HS-27A (cell line): ENCODE results near the gene ATL3.
"Not testable (repeated sequence)": the region's sequence is repeated elsewhere in the genome, so short reads cannot be mapped to it uniquely, and the experiment has no call there.

Experiments used
- DNase-seq: peaks from one replicate; pipeline ENCODE4 v3.0.0-alpha.2; 2012; ENCODE audit warnings: low read depth, missing footprints

The ATL3 gene

DNA sequence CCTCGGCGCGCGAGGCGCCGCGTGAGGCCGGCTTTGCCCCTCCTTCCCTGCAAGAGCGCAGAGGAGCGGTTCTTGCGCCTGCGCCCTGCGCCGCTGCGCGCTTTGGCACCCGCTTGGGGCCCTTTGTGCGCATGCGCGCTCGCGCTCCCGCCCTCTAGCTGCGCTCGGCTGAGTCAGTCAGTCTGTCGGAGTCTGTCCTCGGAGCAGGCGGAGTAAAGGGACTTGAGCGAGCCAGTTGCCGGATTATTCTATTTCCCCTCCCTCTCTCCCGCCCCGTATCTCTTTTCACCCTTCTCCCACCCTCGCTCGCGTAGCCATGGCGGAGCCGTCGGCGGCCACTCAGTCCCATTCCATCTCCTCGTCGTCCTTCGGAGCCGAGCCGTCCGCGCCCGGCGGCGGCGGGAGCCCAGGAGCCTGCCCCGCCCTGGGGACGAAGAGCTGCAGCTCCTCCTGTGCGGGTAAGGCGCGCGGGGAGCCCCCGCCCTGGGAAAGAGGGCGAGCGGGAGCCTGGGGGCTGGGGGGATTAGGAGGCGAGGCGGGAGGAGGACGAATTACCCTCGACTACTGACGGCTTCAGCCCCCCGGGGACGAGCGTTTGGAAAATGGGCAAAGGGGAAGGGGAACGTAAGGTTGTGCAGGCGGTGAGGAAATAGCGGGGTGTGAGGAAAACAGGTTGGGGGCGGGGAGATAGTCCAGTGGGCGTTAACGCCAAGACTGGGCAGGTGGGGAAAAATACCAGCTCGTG lies 10.3 kb upstream of the ATL3 start, which contains the start of gene RTN3:
TSS of gene RTN3 (plus strand) at position 180 of the 745 bp plus-strand sequence. CDS start at position 317, 137 bp downstream.
- DNase-seq = peak; percentile 98

DNA sequence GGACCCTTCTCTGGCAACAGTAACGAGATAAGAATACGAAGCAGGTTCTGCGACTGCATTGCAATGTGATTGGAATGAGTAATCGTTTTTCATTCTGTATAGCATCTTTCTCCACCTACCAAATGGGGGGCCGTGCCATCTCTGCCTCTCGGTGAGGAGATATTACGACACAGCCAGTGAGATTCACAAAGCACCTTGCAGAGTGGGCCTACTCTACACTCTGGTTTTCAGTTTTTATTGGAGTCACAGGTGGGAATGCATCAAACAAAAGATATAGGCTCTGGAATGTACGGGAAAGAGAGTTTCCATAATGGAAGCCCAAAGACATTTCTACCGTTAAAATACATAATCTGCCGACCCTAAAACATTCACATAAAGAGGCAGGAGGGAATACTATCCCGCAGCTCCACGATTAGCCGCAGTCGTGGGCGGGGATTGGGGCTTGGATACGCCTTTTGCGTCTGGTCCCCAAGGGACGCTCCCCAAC lies 9.7 kb upstream of the ATL3 start:
- DNase-seq = no peak

DNA sequence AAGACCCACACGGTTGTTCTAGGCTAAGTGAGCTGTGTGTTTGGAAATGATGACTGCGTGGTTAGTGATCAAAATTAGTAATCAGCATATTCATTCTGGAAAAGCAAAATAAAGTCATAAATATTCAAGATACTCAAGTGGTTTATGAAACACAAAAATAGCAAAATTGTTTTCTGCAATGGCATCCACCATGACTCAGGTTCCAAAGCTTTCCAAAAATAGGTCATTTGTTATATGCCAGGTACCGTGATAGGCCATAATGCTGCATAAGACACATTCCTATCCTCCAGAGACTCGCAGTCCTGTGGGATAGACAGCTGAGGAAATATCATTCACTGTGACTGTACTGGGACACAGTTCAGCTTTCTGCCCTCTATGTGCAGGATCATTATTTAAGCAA lies 2.4 kb upstream of the ATL3 start:
- DNase-seq = no peak

DNA sequence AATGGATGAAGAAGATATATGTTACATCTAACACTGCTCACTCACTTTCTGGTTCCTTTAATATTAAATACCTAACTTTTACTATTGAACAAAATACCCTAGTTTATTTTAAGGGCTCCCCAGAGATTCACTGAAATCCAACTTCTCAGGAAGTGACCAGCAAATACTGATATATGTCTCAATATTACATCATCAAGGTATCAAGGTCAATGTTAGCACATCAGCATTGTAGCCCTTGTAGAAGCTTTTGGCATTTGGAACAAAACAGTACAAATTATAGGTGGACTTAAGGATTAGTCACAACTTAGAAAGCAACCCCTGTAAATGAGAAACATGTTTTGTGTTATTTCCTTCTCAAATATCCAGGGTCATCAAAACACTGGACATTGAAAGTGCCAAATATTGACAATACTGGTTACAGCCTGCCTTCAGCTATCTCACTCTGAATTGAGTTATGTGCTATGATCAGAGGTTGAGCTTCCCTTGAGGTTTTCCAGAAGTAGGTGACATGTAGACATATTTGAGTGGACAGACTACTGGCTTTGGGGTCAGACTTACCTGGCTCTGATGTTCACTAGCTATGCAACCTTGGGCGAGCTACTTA lies 1.9 kb upstream of the ATL3 start:
- no peak for DNase-seq

DNA sequence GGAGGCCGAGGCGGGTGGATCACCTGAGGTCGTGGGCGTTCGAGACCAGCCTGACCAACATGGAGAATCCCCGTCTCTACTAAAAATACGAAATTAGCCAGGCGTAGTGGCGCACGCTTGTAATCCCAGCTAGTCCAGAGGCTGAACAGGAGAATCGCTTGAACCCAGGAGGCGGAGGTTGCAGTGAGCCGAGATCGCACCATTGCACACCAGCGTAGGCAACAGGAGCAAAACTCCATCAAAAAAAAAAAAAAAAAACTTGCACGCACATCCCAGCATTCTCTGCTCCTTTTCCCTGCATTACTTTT lies 934 bp upstream of the ATL3 start:
- DNase-seq = no peak

DNA sequence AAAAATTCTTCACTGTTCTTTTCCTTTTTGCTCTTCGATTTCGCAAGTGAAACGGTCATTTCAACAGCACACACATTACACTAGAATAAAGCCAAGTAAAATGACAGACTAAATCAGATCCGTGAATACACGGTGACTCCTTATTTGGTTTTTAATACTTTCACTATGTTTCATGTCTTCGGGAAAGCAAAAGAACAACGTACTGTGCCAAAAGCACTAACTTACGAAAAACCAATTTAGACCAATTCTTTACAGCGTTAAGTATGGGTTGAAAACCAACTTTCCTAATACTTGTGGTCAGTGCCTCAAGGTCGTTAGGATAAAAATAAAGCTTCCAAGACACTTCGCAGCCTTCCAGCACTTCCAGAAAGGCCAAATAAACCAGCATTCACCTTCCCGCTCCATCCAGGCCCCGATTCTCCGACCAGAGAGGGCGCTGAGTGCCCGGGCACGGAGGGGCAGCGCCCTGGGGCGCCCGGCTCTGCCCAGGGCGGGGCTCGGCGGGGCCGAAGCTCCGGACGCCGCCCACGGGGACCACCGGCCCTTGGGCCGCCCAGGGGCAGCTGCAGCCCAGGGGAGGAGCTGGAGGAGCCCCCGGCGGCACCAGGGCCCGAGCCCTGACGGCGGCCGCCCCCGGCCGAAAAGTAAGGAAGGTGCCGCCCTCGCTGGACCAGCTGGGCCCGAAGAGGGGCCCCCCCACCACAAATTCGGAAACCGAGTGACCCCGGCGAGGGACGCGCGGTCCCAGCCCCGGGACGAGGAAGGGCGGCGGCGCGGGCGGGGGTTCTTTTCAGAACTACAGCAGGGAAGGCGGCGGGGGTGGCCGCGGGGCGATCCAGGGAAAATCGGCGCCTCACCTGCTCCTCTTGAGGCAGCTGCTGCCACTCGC lies 499 bp downstream of the ATL3 start:
- DNase-seq = no peak

DNA sequence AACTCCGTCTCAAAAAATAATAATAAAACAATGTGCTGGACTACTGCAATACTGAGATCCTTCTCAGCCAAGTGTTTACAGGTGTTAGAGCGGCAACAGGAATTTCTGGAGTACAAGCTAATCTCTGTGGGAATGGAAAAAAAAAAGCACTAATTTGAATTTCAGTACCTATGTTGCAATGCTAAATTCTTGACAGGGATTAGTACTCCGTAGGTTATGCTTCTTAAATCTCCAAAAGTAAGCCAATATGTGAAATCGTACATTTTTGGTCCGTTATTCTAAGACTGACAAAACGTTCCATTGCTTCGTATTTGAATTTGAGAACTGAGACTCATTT lies 1.1 kb downstream of the ATL3 start:
- no peak for DNase-seq

DNA sequence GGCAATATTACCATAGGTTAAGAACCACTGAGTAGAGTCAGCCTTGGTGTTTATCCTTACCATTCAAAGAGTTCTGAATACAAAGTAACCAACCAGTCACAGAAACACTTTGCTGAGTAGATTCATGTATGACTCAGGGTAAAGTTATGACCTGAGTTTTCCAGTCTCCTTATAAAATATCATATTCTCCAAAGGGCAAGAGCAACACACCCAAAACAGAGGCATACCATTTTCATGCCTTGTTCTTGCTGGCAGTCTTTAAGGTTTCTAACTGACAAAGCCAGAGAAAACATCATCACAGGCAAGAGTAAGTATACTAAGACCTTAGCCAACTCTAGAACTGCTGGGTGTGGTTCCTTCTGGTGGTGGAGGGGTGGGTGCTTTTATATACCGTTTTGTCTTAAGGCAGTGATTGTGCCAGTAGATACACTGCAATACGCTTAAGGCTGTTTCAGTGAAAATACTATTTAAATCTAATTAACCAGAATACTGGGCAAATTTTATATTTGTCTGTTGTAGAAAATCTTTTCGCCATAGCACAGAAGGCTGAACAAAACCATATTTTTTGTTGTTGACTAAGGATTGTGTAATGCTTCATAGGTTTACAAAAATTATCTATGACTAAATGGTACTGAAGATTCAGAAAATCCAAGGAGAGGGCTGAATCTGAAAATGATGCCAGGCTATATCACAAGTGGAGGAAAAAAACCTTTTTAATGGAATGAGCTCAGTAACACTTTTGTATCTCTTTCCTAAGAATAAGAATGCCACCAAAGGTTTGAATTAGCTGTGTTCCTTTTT lies 3.0 kb downstream of the ATL3 start:
- DNase-seq = peak; percentile 96

DNA sequence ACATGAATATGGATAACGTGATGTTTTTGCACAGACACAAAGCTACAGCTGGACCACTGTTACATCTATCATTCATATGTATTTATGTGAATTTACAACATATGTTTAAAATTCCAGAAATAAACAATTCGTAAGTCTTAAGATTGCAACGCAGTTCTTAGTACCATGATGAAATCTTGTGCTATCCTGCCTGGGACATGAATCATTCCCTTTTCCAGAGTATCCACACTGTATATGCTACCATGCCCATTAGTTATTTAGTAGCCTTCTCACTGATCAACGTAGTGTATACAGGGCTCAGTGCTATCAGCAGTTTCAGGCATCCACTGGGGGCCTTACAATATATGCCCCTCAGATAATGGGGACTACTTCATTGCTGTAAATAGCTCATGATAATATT lies 4.3 kb downstream of the ATL3 start:
- DNase-seq = no peak

DNA sequence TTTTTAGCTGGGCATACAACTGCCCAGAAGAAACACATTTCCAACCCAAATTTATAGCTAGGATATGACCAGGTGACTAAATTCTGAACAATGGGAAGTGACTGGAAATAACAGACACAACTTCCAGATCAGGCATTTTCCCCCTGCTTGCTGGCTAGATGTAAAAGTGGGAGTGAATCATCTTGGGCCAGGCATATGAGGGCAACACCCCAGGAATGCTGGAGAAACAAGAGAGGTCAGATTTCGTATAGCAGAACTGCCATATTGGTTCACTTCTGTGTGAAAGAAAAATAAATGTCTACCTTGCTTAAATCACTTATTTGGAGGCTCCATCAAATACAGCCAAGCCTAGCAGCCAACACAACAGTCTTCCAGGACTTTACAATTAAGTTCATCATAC lies 7.4 kb downstream of the ATL3 start:
- no peak for DNase-seq

DNA sequence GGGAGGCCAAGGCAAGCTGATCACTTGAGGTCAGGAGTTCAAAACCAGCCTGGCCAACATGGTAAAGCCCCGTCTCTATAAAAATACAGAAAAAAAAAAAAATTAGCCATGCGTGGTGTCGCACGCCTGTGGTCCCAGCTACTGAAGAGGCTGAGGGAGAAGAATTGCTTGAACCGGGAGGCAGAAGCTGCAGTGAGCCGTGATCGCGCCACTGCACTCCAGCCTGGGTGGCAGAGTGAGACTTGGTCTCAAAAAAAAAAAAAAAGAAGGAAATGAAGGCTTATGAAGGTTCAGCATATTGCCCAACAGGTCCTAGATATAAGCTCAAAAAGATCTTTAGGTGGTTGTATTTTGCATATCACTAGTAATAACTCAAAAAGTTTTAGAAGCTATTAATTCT lies 10.2 kb downstream of the ATL3 start:
- no peak for DNase-seq

DNA sequence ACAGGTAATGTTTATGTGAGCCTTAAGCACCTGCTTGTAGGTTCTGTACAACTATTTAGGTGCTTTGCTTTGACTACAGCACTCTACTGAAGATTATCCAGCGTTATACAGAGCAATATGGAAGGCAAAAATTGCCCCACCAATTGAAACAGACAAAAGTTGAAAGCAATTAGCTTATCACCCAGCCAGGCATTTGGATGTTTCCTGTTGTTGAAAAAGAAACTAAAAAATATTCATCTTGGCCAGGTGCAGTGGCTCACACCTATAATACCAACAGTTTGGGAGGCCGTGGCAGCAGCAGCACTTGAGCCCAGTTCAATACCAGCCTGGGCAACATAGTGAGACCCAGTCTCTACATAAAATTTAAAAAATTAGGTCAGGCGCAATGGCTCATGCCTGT lies 18.5 kb downstream of the ATL3 start:
- no peak for DNase-seq

DNA sequence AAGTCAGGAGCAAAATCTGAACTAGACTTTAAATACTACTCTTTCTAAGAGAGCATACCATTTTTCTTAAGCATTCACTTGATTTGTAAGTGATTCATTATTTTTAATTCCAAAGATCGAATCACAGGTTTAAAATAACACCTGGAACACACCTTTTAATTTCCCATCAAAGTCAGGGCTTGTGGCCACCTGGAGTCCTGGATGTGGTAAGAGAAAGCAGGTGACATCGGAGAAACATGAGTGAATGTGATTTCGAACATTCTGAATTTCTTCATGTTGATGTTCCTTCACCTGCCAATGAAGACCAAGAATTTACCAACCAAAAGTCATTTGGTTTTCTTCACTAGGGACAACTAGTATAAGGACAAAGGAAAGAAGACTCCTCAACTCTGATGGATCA lies 28.0 kb downstream of the ATL3 start:
- DNase-seq = no peak

DNA sequence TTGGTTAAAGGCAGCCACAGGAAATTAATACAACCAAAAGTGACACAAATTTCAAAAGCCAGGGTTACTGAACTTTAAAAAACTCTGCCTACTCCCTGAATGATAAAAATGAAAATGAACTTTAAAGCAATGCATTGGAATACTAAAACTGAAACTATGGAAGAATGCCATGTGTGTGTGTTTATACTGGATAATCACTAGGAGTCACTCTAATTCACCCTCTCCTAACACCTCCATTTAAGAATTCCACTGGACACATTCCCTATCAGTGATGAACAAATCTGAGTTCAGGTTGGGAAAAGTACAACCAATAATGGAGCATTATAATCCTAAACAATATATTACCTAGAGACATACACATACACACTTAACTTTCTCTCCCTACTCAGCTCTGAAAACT lies 29.4 kb downstream of the ATL3 start:
- DNase-seq = no peak

DNA sequence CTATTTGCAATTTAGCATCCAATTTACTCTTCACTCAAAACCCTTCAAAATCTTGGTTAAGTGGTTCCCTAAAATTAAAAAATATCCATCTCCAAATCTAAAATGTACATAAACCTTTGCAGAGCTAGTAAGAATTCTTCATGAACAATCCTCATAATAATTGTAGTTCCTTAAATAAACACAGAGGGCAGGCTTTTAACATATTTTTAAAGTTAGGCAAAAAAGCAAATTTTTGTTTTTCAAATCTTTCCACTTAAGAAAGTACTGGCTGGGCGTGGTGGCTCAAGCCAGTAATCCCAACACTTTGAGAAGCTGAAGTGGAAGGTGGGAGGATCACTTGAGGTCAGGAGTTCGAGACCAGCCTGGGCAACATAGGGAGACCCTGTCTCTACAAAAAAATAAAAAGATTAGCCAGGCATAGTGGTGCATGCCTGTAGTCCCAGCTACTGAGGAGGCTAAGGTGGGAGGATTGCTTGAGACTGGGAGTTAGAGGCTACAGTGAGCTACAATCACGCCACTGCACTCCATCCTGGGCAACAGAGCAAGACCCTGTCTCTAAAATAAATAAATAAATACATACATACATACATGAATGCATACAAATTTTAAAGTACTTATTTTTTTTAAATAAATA lies 31.9 kb downstream of the ATL3 start:
- DNase-seq = no peak

DNA sequence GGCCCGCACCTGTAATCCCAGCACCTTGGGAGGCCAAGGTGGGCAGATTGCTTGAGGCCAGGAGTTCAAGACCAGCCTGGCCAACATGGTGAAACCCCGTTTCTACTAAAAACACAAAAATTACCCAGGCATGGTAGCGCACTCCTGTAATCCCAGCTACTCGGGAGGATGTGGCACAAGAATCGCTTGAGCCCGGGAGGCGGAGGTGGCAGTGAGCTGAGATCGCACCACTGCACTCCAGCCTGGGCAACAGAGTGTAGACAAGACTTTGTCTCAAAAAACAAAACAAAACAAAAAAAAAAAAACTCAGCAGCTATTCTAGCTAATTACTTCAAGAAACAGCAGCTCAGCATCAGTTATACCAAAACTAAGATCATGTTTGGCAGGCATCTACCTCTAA lies 32.7 kb downstream of the ATL3 start:
- DNase-seq = not testable (repeated sequence)

DNA sequence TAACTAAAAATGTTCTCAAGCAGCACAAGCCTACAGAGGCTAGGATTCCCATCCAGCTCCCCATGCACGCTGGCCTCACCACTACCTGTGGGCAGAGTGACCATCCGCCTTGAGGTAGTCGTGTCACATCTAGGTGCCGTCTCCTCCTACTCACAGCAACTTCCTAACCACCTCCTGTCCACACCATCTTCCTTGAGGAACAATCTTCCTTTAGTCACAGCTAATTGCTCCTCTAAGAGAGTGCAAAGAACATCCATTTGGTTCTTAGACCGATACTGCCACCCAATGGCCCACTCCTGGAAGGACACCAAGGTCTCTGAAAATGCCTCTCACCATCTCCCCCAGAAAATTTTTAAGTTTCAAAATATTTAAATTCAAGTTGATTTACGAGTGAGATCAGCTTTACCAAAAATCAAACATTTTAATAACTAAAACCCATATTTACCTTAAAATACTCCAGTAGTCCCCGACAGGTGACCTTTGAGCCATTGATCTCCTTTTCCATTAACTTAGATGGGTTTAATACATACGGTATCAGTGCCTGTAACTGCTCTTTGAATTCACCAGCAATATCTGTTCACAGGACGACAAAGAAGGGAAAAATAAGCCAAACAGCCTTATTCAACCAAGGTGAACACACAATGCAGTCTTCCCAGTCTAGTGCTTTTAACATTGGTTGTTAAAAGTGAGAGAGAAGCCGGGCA lies 35.3 kb downstream of the ATL3 start:
- DNase-seq = peak; percentile 36

DNA sequence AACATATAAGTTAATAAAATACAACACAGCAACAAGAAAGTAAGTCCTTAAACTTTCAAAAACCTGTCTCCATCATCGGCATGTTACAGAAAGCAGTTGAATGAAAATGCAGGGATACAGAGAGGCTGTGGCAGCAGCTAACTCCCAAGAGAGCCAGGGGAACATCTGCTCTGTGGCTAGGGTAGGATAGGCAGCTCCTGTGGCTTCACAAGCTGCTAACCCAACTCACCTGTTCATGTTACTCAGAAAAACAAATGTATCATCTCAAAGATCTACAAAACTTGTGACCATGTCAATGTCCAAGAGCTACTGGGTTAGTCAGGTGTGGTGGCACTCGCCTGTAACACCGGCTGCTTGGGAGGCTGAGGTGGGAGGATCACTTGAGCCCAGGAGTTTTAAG lies 41.8 kb downstream of the ATL3 start:
- DNase-seq = no peak

DNA sequence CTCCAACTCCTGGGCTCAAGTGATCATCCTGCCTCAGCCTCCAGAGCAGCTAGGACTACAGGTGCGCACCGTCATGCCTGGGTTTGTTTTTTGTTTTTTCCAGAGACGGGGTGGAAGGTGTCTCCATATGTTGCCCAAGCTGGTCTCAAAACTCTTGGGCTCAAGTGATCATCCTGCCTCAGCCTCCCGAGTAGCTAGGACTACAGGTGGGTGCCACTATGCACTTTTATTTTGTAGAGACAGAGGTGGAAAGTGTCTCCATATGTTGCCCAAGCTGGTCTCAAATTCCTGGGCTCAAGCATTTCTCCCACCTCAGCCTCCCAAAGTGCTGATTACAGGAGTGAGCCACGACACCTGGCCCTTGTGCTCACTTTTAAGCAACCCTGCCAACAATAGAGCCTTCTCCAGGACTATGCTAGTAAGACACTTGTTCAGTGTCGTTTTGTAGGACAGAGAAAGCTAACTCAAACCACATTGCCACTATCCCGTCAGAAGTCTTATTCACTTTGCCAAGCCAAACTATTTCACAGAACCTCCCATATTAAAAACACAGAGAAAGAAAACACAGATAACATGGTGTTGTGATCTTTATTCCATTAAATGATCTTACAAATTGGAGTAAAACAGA lies 47.5 kb downstream of the ATL3 start:
- no peak for DNase-seq

DNA sequence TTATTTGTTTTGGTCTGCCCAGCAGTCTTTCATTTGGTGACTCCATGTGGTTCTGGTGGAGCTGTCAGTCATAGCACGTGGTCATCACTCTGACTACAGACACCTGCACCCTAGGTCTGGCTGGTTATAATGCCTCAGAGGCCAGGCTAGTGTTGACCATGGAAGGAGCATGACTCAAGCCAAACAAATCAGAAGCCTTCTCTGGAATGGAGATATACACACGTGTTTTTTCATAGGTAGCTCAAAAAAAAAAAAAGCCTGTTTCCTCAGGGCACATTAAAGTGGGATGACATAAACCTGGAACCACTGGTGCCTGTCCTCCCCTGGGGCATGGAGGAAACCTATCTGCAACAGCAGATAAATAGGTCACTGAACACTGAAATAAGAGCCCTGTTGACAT lies 48.9 kb downstream of the ATL3 start:
- no peak for DNase-seq

DNA sequence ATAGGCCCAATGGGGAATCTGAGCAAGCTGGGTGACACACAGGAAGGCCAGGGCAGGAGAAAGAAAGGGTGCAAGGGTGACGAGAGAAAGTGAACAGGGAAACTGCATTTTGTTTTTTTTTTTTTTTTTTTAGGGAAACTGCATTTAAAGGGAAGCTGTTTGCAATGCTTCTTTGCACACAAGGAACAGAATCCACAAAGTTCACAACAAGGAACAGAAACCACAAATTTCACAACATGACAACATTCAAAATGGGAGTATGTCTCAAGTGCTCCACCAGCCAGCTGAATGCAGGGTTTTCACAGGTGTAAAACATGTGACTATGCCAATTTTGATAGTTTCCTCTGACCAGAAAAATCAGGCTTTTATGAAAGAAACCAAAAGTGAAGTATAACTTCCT lies 50.1 kb downstream of the ATL3 start:
- DNase-seq = no peak
